NCI-H2196 treated with DMSO at 0.1 percent for 48 hours (cell line): ENCODE results near the gene TRAF5.
"Not testable (repeated sequence)": the region's sequence is repeated elsewhere in the genome, so short reads cannot be mapped to it uniquely, and the experiment has no call there.

Experiments
- DNase-seq: peaks from one replicate; lab custom pipeline; 2025; ENCODE audit not compliant: unreplicated experiment; lab: John Stamatoyannopoulos, UW

TRAF5 gene

DNA sequence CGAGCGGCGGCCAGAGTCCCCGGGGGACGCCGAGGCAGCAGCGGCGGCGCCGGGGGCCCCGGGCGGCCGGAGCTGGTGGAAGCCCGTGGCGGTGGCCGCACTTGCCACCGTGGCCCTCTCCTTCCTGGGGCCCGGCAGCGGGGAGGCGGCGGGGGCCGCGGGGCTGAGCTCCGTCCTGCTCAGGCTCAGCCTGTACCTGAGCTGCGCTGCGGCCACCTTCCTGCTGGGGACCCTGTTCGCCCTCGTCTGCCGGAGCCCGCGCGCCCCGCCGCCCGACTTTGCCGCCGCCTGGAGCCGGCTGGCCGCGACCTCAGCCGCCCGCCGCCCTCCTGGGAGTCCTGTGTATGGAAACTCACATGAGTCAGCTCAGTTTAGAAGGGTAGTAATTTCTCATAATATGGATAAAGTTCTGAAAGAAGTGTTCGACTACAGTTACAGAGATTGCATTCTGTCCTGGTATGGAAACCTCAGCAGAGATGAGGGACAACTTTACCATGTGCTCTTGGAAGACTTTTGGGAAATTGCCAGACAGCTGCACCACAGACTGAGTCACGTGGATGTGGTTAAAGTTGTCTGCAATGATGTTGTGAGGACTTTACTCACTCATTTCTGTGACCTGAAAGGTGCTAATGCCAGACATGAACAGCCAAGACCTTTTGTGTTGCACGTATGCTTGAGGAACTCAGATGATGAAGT is 90.1 kb downstream of the TRAF5 start:
- DNase-seq: not testable (repeated sequence)

DNA sequence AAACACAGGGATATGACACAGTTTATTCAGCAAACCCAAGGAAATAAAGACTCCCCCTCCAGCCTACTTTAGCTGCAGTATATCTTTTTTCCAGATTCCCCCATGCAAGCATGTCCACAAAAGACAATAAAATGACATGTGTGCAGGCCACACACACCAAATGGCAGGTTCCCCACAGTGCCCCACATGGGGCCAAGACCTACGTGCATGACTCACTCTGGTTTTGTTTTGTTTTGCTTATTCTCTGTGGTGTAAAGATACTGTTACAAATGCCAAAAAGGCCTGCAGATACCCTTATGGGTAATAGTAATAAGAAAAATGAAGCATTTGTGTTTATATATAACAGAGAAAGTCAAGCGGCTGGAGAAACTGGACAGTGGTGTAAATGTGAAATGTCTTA is 93.8 kb downstream of the TRAF5 start:
- DNase-seq: no peak

DNA sequence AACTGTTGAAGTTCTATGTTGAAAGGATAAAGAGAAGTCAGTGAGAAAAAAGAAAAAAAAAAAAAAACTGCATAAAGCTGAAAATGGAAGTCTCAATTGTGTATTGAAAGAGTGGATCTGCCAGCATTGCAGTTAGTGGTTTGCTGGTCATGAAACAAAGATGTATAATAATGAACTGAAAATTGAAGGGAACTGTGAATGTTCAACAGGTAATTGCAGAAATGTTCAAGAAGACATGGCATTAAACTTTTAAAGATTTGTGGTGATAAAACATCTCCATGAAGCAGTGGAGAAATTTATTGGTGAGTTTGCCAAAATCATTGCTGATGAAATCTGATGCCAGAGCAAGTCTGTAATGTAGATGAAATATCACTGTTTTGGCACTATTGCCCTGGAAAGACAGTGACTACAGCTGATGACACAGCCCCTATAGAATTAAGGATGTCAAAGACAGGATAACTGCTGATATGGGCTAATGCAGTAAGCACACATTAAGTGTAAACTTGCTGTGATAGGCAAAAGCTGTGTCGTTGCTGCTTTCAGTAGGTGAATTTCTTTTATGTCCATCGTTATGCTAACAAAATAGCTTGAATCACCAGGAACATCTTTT is 94.3 kb downstream of the TRAF5 start:
- DNase-seq: no peak

DNA sequence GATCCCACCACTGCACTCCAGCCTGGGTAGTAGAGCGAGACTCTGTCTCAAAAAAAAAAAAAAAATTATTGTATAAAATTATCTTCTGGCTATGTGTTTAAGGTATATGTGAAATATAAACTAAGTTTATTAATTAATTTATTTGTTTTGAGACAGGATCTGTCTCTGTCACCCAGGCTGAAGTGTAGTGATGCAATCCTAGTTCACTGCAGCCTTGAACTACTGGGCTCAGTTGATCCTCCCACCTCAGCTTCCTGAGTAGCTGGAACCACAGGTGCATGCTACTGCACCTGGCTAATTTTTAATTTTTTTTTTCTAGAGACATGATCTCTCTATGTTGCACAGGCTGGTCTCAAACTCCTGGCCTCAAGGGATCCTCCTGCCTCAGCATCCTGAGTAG is 97.4 kb downstream of the TRAF5 start:
- no peak for DNase-seq
